MM.1S (cell line): ENCODE data around the gene KCNH8.
"Not testable (repeated sequence)": the region's sequence is repeated elsewhere in the genome, so short reads cannot be mapped to it uniquely, and the experiment has no call there.

Experiments
- DNase-seq: peaks from one replicate; pipeline ENCODE4 v3.0.0-alpha.2; 2015
- H2AFZ ChIP-seq: fragments of 300-600 bp; sonication (generic); 2 replicates; pipeline ENCODE4 v1.6.0; 2016; ENCODE audit warnings: antibody characterized with exemption, low read length
- H3F3A ChIP-seq: fragments of 300-600 bp; sonication (generic); 2 replicates; pipeline ENCODE4 v1.6.1; 2016; ENCODE audit warnings: mild to moderate bottlenecking, antibody characterized with exemption, low read length, moderate library complexity, mixed read lengths; ENCODE audit not compliant: insufficient read depth
- H3K27ac ChIP-seq: fragments of 300-600 bp; sonication (generic); 2 replicates; pipeline ENCODE4 v1.5.1; 2016; ENCODE audit warnings: mild to moderate bottlenecking, low read length
- H3K27me3 ChIP-seq: fragments of 300-600 bp; sonication (generic); replicated peaks from 2 replicates; pipeline ENCODE4 v1.6.0; 2016; ENCODE audit warnings: low read length; ENCODE audit not compliant: insufficient read depth
- H3K36me3 ChIP-seq: fragments of 300-600 bp; sonication (generic); replicated peaks from 2 replicates; pipeline ENCODE4 v1.6.1; 2016; ENCODE audit warnings: mild to moderate bottlenecking, low read length, mixed read lengths; ENCODE audit not compliant: insufficient read depth
- H3K4me1 ChIP-seq: fragments of 300-600 bp; sonication (generic); 2 replicates; pipeline ENCODE4 v1.6.1; 2016; ENCODE audit warnings: low read length, mixed read lengths
- H3K4me2 ChIP-seq: fragments of 300-600 bp; sonication (generic); 2 replicates; pipeline ENCODE4 v1.6.0; 2016; ENCODE audit warnings: low read depth, low read length
- H3K4me3 ChIP-seq: fragments of 300-600 bp; sonication (generic); 2 replicates; pipeline ENCODE4 v1.5.1; 2016; ENCODE audit warnings: low read length, mixed read lengths
- H3K79me2 ChIP-seq: fragments of 300-600 bp; sonication (generic); 2 replicates; pipeline ENCODE4 v1.6.1; 2016; ENCODE audit warnings: mixed run types, low read length, mixed read lengths
- H3K9ac ChIP-seq: fragments of 300-600 bp; sonication (generic); 2 replicates; pipeline ENCODE4 v1.6.1; 2016; ENCODE audit warnings: low read length, mixed read lengths
- H3K9me2 ChIP-seq: fragments of 300-600 bp; sonication (generic); replicated peaks from 2 replicates; pipeline ENCODE4 v1.6.1; 2016; ENCODE audit warnings: mild to moderate bottlenecking, low read length, mixed read lengths; ENCODE audit not compliant: insufficient read depth
- H3K9me3 ChIP-seq: fragments of 300-600 bp; sonication (generic); replicated peaks from 2 replicates; pipeline ENCODE4 v1.6.1; 2016; ENCODE audit warnings: mild to moderate bottlenecking, low read length, mixed read lengths; ENCODE audit not compliant: insufficient read depth
- H4K20me1 ChIP-seq: fragments of 300-600 bp; sonication (generic); 2 replicates; pipeline ENCODE4 v1.6.1; 2016; ENCODE audit warnings: mild to moderate bottlenecking, low read length, moderate library complexity, mixed read lengths; ENCODE audit not compliant: insufficient read depth
- CTCF ChIP-seq: fragments of 300-600 bp; sonication (generic); IDR thresholded peaks from 2 replicates; pipeline ENCODE4 v1.5.1; 2016; ENCODE audit warnings: antibody characterized with exemption, low read length, mixed read lengths
- EZH2 ChIP-seq: fragments of 300-600 bp; sonication (generic); optimal IDR thresholded peaks from 2 replicates; pipeline ENCODE3; 2017; ENCODE audit warnings: low read depth, mild to moderate bottlenecking, antibody characterized with exemption, low read length, mixed read lengths
- EZH2phosphoT487 ChIP-seq: fragments of 300-600 bp; sonication (generic); IDR thresholded peaks from 2 replicates; pipeline ENCODE4 v1.6.1; 2018; ENCODE audit warnings: antibody characterized with exemption, low read length

KCNH8 gene

GRCh38 chr3:19147905-19148767, at the start of gene KCNH8:
TSS of gene KCNH8 (plus strand) at chr3:19148510. CDS start at chr3:19148720, 210 bp downstream.
- Histone ChIP-seq H4K20me1 (no peaks in the 10 kb centered on the region), H3K4me2 (peak within 1 kb of the TSS; percentile 93), H3K27me3 (peaks cover 17% of the 10 kb centered on the region), H3K36me3 (no peaks in the 10 kb centered on the region), H3F3A (peaks cover 6% of the 10 kb centered on the region), H3K9me3 (no peaks in the 10 kb centered on the region), H3K9me2 (no peaks in the 10 kb centered on the region), H3K4me1 (no peaks in the 10 kb centered on the region), H3K4me3 (peak within 1 kb of the TSS; percentile 72), H3K79me2 (no peaks in the 10 kb centered on the region), H3K27ac (peak within 1 kb of the TSS; percentile 70; the same call in 1 of the 2 replicates), H3K9ac (peak within 1 kb of the TSS; percentile 57; the same call in 1 of the 2 replicates), H2AFZ (peak within 1 kb of the TSS; percentile 83)
- DNase-seq: no peak
- TF ChIP-seq EZH2phosphoT487: no peak
- no peak for TF ChIP-seq EZH2

GRCh38 chr3:19102654-19103290, 45.5 kb upstream of the KCNH8 start:
- Histone ChIP-seq H3K4me2 (peak overlapping the region; percentile 73; the same call in 1 of the 2 replicates), H3K9ac (peak overlapping the region; percentile 49; the same call in 1 of the 2 replicates), H2AFZ (peak overlapping the region; percentile 35; the same call in 1 of the 2 replicates), H3K4me3 (peak overlapping the region; percentile 58)
- H3F3A ChIP-seq, H3K9me2 ChIP-seq, DNase-seq, H3K9me3 ChIP-seq, H4K20me1 ChIP-seq, H3K36me3 ChIP-seq, H3K79me2 ChIP-seq, H3K27me3 ChIP-seq, H3K27ac ChIP-seq, H3K4me1 ChIP-seq: not testable (repeated sequence)

GRCh38 chr3:19103510-19103909, 44.8 kb upstream of the KCNH8 start:
- Histone ChIP-seq H3K4me2 (peak overlapping the region; percentile 73), H3K9ac (no peak overlapping the region; the same call in 1 of the 2 replicates), H3K27me3 (no peaks in the 10 kb centered on the region), H3K27ac (no peak overlapping the region), H3F3A (no peaks in the 10 kb centered on the region), H3K4me3 (peak overlapping the region; percentile 58), H4K20me1 (no peaks in the 10 kb centered on the region), H3K36me3 (no peaks in the 10 kb centered on the region), H3K9me2 (no peaks in the 10 kb centered on the region), H3K9me3 (no peaks in the 10 kb centered on the region), H3K4me1 (peaks cover 6% of the 10 kb centered on the region; the same call in 1 of the 2 replicates), H2AFZ (peak overlapping the region; percentile 35), H3K79me2 (no peaks in the 10 kb centered on the region)
- TF ChIP-seq EZH2: no peak
- no peak for TF ChIP-seq CTCF
- no peak for TF ChIP-seq EZH2phosphoT487
- DNase-seq: no peak

GRCh38 chr3:19104459-19104858, 43.9 kb upstream of the KCNH8 start:
- Histone ChIP-seq H3K4me2 (no peak overlapping the region), H3F3A (no peaks in the 10 kb centered on the region), H3K79me2 (no peaks in the 10 kb centered on the region), H3K36me3 (no peaks in the 10 kb centered on the region), H2AFZ (no peak overlapping the region), H3K9me2 (no peaks in the 10 kb centered on the region), H3K27ac (no peak overlapping the region), H4K20me1 (no peaks in the 10 kb centered on the region), H3K9me3 (no peaks in the 10 kb centered on the region), H3K9ac (no peak overlapping the region), H3K4me3 (no peak overlapping the region), H3K27me3 (no peaks in the 10 kb centered on the region), H3K4me1 (peaks cover 6% of the 10 kb centered on the region; the same call in 1 of the 2 replicates)
- TF ChIP-seq EZH2: no peak
- no peak for TF ChIP-seq EZH2phosphoT487
- no peak for TF ChIP-seq CTCF
- DNase-seq: no peak
